GM10266 (cell line): ENCODE results near the gene SPATA16.
"Not testable (repeated sequence)": the region's sequence is repeated elsewhere in the genome, so short reads cannot be mapped to it uniquely, and the experiment has no call there.

Experiments
- DNase-seq: peaks from one replicate; pipeline ENCODE4 v3.0.0; 2012; ENCODE audit errors: extremely low spot score
- CTCF ChIP-seq: IDR thresholded peaks from 2 replicates; pipeline ENCODE4 v1.5.1; 2012; ENCODE audit warnings: mild to moderate bottlenecking, low read depth; ENCODE audit not compliant: control insufficient read depth, insufficient read depth; ENCODE audit errors: missing control alignments

The SPATA16 gene

GRCh38 chr3:172892158-172892557 is 248.9 kb downstream of the SPATA16 start:
- TF ChIP-seq CTCF: no peak
- DNase-seq: no peak

GRCh38 chr3:172885704-172886103 is 255.3 kb downstream of the SPATA16 start:
- DNase-seq: no peak
- TF ChIP-seq CTCF: no peak

- TF ChIP-seq CTCF: no peak
- no peak for DNase-seq
These were observed 258.5 kb downstream of the SPATA16 start for GRCh38 chr3:172882563-172882962.

- not testable (repeated sequence) for DNase-seq
These were observed 261.7 kb downstream of the SPATA16 start for GRCh38 chr3:172879381-172879780.

GRCh38 chr3:172877011-172877410 is 264.0 kb downstream of the SPATA16 start:
- no peak for TF ChIP-seq CTCF
- DNase-seq: no peak

- no peak for TF ChIP-seq CTCF
- DNase-seq: no peak
These were observed 264.7 kb downstream of the SPATA16 start for GRCh38 chr3:172876297-172876696.

- no peak for DNase-seq
- no peak for TF ChIP-seq CTCF
These were observed 266.0 kb downstream of the SPATA16 start for GRCh38 chr3:172875039-172875438.

GRCh38 chr3:172869784-172870518 is 271.1 kb downstream of the SPATA16 start:
- TF ChIP-seq CTCF: no peak
- DNase-seq: no peak
